Left forelimb (tissue), 1 donor: Measurements from ENCODE around the gene WFS1.
A peak's percentile ranks its signal among the peaks of the same experiment; 100 is the strongest.

ENCODE experiments used
- DNase-seq: peaks from one replicate; pipeline ENCODE4 v3.0.0-alpha.2; 2018; ENCODE audit warnings: low spot score

Gene WFS1

DNA sequence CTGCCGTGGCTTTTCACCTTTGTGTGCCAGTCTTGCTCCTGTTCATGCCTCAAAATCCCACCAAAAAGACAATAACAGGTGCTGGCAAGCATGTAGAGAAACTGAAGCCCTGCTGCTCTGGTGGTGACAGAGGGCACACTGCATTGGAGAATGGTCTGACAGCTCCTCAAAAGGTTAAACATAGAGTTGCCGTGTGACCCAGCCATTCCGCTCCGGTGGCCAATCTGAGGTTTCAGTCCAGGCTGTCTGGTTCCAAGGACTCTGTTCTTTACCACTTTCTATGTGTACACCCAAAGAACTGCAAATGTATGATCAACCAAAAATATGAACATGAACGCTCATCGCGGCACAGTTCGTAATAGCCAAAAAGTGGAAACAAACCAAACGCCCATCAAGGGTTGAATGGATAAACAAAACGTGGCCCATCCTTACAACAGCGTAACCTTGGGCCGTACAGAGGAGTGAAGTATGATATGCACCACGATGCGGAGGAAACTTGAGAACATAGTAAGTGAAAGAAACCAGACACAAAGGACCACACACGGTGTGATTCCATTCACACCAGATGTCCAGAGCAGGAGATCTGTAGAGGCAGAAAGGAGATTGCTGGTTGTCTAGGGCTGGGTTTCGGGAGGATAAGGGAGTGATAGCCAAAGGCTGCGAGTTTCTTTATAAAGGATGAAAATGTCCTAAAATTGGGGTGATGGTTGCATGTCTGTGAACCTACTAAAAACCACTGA is 33.6 kb upstream of the WFS1 start:
- DNase-seq = no peak

DNA sequence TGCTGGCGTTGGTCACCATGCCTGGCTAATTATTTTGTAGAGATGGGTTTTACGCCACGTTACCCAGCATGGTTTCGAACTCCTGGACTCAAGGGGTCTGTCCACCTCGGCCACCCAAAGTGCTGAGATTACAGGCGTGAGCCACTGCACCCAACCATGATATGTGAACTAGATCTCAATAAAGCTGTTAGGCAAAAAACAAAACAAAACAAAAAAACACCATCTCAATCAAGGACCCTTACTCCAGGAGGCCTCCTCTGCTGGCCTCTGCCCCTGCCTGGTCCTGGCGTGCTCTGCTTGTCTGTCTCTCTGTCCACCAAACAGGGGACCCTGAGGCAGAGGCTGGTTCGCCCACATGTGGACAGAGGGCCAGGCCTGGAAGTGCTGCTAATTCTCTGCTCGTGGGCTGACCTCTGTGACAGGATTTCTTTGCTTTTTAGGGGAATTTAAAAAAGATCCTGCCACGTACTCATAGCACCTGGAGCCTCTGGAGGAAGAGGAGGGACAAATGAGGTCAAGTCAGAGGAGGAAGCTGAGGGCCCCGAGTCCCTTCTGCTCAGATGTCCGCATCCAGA is 32.7 kb upstream of the WFS1 start:
- DNase-seq = peak; percentile 38

DNA sequence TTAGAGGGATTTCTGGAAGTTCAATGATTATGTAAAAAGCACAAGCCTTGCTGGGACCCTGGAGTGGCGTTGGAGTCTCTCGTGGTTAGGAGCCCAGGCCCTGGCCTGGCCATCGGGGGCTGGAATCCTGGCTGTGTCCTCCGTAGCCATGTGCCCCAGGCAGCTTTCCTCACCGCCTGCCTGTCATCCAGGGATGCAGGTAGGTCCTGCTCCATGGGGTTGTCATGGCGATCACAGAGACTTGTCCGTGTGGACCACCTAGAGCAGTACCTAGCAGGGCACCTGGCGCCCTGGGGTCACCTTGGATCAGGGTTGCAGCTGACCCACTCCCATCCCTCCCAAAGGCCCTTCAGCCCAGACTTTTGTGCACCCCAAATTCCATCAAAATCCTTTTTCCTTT is 30.2 kb upstream of the WFS1 start:
- peak; percentile 3 for DNase-seq

DNA sequence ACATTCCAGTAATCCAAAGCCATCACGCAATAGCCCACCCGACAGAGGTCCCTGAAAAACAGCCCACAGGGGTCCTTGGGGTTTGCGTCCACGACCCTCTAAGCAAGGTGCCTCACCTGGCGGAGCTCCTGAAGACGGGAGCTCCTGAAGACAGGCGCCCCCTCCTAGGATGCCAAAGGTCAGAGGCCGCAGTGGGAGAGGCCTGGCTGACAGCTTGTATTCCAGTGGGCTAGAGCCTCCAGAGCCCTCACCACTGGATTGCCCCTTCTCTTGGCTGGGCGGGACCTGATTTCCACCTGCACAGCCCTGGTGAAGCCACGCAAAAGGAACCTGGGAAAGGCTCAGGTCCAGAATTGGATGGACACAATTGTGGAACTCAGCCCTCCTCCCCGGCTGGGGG is 29.7 kb upstream of the WFS1 start:
- peak; percentile 17 for DNase-seq

DNA sequence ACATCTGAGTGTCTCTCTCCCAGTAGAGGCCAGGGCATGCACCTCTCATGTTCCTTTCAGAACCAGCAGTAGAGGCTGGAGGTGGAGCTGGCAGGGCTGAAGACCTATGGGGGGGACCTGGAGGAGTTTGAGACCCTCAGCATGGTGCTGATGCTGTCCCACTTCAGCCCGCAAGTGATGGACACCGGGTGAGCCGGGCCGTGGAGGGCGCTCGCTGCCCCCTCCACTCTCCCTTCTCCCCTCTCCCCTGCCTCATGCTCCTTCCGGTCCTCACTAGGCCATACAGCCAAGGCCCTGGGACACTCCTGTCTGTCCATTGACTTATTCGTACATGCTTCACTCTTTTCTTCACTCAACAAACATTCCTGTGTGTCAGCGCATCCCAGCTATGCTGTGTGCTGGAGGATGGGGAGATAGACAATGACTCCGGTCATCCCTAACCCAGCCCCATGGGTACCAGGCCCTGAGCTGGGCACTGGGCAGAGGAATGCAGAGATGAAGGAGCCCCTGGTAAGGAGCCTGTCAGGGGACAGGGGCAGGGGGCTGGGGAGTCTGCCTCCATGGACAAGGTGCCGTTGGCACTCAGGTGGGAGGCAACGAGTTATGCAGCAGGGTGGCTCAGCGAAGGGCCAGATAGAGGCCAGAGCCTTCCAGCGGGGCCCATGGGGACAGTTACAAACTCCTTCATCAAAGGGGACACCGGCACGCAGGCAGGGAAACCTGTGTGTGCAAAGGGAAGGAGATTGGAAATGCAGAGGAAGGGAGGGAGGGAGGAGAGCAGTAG is 28.4 kb upstream of the WFS1 start:
- no peak for DNase-seq

DNA sequence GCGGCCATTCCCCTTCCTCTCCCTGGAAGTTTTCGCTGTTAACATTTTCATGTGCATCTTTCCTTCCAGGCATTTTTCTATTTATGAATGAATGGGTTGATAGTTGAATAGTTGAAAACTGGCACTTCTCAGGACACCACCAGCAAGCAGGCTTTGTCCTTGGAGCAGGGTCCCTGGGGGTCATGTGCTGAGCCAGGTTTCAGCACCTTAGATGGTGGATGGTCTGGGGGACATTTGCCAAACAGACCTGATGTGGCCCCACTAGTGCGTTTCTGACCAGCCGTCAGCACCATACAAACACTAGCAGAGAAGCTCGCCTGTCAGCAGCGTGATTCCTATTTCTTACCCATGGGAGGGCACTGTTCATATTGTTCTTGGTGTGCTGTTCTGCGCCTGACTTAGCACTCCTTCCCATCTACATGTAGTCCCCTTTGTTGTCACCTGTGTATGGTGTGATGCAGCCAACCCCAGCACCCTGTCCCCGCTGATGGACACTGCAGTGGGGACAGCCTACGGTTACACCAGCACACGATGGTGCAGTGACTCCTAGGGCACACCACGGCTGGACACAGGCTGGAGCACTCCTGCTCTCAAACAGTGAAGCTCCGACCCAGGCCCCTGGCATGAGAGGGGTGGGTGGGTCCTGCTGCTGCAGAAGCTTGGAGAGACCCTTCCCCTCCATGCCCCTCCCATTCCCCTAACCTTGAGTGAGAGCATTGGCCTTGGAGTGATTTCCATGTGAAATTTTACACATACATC is 27.2 kb upstream of the WFS1 start:
- no peak for DNase-seq

DNA sequence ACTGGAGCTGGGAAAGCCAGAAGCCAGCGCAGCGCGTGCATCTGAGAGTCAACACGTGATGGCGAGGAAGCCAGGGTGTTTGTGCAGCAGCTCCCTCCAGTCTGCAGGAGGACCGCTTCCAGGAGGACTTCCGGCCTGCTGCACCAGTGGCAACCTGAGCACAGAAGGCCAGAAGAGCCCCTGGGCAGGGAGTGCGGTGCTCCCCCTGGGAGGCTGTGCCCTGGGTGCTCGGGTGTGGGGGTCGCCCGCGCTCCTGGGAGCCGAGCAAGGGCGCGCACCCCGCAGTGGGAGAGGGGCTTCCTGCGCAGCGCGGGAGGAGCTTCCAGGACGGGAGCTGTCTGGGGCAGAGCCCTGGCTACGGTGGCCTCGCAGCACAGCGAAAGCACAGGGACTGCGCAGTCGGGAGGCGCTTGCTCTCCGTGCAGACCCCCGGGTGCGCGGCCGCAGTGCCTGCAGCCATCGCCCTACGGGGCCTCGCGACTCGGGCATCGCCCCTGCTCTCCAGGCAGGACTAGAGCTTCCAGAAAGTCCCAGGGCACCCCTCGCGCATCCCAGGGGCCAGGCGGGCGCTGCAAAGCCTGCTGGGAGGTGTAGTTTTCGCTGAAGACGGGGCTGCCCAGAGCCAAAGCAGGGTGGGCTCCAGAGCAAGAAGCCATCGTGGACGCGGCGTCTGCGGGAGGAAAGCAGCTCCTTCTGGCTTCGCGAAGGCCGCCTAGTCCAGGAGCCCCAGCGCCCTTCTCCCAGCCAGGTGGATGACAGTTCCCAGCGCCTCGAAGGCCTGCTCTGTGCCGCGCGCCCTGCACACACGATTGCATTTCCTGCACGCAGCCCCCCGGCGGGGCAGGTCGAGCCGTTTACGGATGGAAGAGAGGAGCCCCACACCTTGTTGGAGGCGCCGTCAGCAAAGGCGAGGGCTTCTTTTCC is 24.1 kb upstream of the WFS1 start:
- no peak for DNase-seq

DNA sequence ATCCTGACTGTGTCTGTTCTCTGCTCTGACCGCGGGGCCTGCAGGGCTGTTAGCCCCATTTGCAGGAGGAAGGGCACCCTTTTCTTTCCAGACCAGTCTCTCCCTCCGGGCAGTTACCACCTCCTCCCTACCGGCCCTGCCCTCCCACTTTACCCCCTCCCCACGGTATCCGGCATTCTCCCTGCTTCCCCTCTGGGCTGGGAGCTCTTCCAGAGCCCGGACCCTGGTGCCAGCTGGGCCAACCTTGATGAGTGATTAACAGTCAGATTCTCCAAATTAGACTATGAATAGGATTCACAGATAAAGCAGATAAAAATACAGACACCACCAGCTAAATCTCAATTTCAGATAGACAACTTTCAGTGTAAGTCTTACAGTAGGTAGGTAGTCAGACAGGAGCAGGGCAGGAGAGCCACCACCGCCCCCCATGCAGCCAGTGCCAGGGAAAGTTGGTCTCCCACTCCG is 23.4 kb upstream of the WFS1 start:
- no peak for DNase-seq

DNA sequence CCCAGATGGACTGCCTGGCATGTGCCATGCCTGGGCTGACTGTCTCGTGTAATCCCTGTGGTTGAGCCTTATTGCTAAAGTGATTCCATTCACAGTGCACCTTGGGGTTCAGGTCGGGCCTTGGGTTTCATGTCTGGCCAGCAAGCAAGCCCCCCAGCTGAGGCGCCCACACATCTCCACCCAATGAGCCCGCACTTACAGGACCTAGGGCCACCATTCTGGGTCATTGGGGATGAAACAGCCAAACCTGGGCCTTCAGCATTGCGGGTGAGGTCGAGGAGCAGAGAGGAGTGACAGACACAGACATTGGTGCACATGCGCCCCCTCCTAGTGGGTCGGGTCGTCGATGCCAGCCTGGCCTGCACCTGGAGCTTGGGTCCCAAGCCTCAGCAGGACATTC is 21.3 kb upstream of the WFS1 start:
- DNase-seq = no peak

DNA sequence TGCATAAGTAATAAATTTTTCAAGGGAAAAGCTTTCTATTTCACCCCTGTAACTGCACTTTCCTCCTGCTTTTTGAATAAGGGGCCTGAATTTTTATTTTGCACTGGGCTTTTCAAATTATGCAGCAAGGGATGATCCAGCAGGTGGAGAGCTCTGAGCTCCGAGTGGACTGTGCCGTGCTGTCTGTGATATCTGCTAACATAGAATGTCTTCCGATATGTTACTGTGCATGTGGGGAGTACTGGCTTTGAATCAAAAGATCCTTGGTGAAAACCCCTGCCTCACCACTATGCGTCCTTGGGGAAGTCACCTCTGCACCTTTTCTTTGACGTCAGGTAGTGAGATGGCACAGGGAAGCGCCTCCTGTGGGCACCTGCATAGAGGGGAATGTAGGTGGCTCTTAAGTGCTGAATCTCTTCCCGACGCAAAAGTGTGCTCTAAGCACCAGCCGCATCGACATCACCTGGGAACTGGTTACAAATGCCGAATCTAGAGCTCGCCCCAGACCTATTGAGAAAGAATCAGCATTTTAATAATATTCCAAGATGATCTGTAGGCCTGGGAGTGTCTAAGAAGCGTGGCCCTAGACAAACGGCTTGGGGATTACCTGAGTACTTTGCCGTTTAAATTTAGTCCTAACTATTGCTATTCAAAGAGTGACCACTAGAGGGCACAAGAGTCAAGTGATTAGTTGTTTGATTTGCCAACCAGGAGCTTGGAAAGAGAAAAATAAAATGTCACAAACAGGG is 19.2 kb upstream of the WFS1 start:
- DNase-seq = no peak

DNA sequence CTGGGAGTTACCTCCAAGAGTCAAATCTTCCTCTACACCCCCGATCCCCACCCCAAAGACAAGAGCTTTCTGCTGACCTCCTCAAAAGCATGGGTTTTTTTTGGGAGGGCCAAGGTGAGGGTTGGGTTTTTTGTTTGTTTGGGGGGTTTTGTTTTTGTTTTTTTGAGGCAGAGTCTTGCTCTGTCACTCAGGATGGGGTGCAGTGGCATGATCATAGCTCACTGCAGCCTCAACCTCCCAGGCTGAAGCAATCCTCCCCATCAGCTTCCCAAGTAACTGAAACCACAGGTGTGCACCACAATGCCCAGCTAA is 18.7 kb upstream of the WFS1 start:
- no peak for DNase-seq

DNA sequence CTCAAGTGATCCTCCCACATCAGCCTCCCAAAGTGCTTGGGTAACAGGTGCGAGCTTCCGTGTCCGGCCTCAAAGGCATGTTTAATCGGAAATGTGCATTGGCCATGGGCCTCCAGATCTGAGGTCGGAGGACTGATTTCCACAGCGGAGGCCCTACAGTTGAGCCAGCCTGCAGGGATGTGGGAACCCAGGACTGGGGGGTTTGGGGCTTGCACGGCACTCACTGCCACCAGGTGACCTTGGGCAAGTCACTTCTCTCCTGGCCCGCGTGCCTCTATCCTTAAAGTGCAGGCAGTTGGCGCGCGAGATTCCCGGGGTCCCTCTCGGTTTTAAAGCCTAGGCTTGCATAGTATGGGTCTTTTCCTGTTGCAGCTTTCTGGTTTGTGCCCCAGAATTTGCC is 18.3 kb upstream of the WFS1 start:
- DNase-seq = no peak

DNA sequence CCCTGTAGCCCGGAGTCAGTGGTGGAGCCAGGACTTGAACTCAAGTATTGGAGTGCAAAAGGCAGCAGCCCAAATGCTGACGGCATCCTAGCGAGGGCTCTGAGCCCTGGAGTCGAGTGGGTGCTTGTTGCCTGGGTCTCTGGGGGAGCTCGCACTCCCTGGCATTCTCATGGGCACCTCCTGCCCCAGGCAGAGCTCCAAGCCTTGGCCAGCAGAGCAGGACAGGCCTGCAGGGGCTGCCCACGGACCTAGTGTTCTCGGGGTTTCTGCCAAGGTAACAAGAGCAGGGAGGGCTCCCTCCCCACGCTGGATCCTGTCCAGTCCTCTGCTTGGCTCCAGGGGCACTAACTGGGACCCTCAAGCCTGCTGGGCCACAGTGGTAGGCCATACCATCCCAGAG is 17.6 kb upstream of the WFS1 start:
- no peak for DNase-seq

DNA sequence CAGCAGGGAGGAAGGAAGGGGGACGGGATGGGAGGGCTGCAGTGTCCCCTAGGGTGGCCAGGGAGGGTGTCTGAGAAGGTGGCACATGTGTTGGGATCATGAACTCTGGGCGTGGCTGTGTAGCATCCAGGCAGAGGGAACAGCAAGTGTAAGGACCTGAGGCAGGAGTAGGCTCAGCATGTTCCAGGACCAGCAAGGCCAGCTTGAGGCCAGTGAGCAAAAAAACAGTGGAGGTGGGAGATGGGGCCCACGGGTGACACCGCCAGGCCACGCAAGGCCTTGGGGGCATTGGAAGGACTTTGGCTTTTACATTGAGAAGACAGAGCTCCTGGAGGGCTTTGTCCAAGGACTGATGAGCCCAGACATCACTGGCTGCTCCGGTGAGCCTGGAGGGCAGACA is 16.5 kb upstream of the WFS1 start:
- no peak for DNase-seq

DNA sequence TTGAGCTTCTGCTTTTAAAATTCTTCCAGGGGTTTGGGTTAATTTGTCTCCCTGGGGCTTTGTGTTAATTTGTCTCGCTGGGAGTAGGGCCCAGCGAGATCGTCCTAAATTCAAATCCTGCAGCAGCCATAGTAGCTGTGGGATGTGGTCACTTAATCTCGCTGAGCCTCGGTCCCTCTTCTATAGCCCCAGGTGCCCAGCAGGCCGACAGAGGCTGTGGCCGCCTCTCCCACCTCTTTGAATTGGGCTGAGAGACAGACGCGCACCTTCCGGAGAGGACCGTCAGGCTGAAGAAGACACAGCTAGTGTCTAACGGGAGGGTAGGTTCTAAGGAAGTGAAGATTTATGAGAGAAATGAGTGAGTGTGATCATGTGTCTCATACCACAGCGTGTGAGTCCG is 15.7 kb upstream of the WFS1 start:
- DNase-seq = no peak

DNA sequence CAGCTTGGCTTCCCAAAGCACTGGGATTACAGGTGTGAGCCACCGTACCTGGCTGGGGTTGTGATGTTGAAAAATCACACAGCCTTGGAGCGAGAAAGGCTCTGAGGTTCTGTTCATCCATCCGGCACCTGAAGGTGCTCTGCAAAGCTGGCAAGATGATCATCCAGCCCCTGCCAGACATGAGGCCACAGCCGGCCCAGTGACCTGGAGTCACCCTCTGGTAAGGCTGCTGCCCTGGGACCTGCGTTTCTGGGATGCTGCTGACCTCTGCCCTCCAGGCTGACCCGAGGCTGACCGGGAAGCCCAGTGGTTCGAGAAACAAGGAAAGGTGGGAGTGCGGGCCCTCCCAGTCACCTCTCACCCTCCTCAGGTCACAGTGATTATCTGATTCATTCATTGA is 13.5 kb upstream of the WFS1 start:
- no peak for DNase-seq

DNA sequence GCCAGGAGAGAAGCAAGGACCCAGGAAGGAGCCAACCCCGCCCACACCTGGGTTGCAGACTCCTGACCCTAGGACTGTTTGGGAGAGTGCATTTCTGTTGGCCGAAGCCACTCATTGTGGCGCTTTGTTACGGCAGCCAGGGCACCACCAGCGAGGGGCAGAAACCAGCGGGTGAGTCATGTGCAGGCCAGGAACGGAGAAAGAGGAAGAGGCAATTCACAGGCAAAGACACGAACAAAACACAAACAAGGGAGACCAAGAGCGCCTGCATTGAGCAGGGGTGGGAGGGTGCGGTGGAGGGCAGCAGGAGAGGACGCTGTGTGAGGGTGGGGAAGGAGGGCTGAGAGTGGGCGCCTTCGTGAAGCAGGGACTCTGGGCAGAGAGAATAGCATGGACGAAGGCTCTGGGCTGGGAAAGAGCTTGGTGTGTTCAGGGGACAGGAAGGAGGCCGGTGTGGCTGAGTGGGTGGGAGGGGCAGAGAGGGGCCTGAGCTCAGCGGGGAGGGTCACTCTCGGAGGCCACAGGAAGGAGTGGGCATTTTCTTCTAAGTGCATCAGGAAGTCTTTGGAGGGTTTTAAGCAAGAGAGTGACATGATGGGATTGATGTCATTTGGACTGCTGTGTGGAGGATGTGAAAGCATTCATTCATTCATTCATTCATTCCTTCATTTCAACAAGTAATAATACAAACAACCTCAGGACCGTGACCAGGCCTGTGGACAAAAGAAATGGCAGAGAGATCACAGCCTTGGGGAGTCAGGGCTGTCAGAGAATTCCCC is 12.2 kb upstream of the WFS1 start:
- DNase-seq = no peak

DNA sequence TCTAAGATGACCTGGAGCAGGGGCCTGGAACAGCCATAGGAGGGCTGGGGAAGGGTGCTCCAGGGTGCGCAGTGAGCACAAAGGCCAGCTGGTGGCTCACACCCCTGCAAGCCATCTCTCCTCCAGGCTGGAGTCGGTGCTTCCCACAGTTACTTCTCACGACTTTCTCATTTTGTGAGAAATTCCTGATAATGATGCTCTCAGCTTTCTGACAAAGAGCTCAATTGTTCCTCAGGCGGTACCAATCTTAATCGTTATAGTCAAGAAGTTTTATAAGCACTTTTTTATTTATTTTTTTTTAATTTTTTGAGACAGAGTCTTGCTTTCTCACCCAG is 11.7 kb upstream of the WFS1 start:
- no peak for DNase-seq

DNA sequence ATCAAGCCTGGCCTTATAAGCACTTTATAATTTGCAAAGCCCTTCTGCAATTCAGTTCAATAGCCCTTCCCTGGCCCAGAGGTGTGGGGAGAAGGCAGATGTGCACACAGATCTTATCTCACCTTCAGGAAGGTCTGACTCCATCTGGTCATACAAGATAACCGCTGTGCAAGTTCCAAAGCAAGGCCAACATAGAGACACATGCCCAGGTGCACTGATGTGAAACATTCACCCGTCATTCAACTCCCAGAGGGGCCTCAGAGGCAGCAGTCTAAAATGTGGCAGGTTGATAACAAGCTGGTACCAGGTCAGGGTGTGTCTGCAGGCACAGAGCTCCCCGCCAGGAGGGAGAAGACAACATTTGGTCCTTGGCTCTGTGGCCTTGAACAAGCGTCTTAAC is 10.9 kb upstream of the WFS1 start:
- DNase-seq = no peak

DNA sequence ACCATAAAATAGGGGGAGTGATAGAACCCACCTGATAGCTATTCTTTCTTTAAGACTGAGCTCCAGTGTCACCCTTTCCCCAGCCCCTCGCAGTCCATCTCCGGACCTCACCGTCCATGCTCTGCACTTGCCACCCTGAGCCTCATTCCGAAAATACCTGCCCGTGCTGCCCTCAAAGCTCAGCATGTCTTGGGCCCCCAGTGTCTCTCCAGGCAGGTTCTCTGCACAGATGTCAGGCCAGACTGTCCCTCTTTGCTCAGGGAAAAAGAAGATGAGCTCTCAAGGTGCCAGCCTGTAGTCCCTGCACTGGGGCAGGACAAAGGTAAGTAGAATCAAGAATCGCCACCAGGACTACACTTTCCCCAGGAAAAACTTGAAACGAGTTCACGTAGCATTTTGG is 9.8 kb upstream of the WFS1 start:
- DNase-seq = no peak
